ENCODE data around the gene TRAPPC2B.

DNA sequence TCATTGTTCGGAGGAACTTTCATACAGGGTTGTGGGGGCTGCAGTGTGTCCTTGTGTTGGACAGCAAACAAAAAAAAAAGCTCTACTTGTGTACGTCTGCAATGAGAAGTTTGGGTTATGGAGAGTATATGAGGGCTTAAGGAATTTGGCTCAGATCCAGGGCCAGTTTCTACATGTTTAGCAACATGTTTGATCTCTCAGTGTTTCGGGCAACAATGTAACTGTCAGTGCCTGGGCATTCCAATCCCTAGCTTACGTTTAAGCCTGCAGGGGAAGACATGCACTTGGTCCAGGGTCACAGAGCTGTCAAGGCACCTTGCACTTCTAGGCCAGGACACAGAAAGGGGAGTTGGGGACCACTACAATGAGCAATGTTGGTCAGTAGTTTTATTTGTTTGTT lies 29.2 kb upstream of the TRAPPC2B start:
- TF ChIP-seq EZH2 (IDR thresholded peaks at IDR 0.05; ENCODE audit: insufficient read depth, poor library complexity, severe bottlenecking) (no peak), EZH2phosphoT487 (IDR thresholded peaks at IDR 0.05; ENCODE audit: insufficient read depth, low read depth) (no peak)
